ENCODE results near the gene PLA2G4E.
A peak's percentile ranks its signal among the peaks of the same experiment; 100 is the strongest.

PLA2G4E gene

DNA sequence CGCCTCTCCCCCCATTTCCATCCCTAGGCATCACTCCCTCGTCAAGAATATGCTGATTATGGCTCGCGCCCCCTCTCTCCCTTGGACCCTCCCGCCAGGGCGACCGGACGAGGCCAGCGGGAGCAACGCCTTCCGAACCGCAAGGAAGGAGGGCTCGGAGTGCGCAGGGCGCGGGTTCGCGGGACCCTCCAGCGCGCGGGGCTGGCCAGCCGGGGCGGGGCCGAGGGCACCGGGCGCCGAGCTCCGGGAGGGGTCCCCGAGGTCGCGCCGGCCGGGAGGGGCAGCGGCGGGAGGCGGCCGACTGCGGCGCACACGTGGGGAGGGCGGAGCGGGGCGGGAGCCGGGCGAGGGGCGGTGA lies 49.0 kb downstream of the PLA2G4E start:
- H3K27ac ChIP-seq, result peak overlapping the region; percentile 77

GRCh38 chr15:41971089-41971894 lies 49.5 kb downstream of the PLA2G4E start:
- peak overlapping the region; percentile 77 for H3K27ac ChIP-seq
- TF ChIP-seq, protein P1, sequence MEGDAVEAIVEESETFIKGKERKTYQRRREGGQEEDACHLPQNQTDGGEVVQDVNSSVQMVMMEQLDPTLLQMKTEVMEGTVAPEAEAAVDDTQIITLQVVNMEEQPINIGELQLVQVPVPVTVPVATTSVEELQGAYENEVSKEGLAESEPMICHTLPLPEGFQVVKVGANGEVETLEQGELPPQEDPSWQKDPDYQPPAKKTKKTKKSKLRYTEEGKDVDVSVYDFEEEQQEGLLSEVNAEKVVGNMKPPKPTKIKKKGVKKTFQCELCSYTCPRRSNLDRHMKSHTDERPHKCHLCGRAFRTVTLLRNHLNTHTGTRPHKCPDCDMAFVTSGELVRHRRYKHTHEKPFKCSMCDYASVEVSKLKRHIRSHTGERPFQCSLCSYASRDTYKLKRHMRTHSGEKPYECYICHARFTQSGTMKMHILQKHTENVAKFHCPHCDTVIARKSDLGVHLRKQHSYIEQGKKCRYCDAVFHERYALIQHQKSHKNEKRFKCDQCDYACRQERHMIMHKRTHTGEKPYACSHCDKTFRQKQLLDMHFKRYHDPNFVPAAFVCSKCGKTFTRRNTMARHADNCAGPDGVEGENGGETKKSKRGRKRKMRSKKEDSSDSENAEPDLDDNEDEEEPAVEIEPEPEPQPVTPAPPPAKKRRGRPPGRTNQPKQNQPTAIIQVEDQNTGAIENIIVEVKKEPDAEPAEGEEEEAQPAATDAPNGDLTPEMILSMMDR (IDR thresholded peaks at IDR 0.05), result no peak
- TF ChIP-seq ZFX (IDR thresholded peaks at IDR 0.05; ENCODE audit: borderline replicate concordance), result no peak

More for the DNA sequence above, 49.0 kb downstream of the PLA2G4E start:
- TF ChIP-seq, protein P1 (IDR thresholded peaks at IDR 0.05), result no peak
- no peak for TF ChIP-seq ZFX (IDR thresholded peaks at IDR 0.05; ENCODE audit: borderline replicate concordance)

GRCh38 chr15:41970456-41970855 lies 50.4 kb downstream of the PLA2G4E start:
- no peak for TF ChIP-seq ZFX (IDR thresholded peaks at IDR 0.05; ENCODE audit: borderline replicate concordance)
- TF ChIP-seq, protein P1 (IDR thresholded peaks at IDR 0.05), result no peak
- H3K27ac ChIP-seq, result no peak overlapping the region

GRCh38 chr15:41969851-41970431 lies 50.9 kb downstream of the PLA2G4E start:
- H3K27ac ChIP-seq, result no peak overlapping the region

DNA sequence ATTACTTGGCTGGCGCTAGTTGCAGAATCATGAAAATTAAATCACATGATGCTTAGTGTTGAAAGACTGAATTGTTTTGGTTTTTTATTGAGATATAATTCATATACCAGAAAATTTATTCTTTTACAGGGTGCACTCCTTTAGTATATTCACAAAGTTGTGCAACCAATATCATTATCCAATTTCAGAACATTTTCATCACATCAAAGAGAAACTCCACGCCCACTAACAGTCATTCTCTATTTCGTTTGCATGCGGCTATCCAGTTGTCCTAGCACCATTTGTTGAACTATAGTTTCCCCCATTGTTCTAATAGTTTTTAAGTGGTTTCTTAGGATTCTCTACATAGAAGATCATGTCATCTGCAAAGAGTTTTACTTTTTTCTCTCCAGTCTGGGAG lies 52.1 kb downstream of the PLA2G4E start:
- TF ChIP-seq, protein P1 (IDR thresholded peaks at IDR 0.05), result no peak
- TF ChIP-seq ZFX (IDR thresholded peaks at IDR 0.05; ENCODE audit: borderline replicate concordance), result no peak
- H3K27ac ChIP-seq, result no peak overlapping the region

More at GRCh38 chr15:41969851-41970431, 50.9 kb downstream of the PLA2G4E start:
- no peak for TF ChIP-seq ZFX (IDR thresholded peaks at IDR 0.05; ENCODE audit: borderline replicate concordance)
- TF ChIP-seq, protein P1 (IDR thresholded peaks at IDR 0.05), result no peak

GRCh38 chr15:41967506-41968206 lies 53.2 kb downstream of the PLA2G4E start:
- TF ChIP-seq, protein P1 (IDR thresholded peaks at IDR 0.05), result no peak
- no peak for TF ChIP-seq ZFX (IDR thresholded peaks at IDR 0.05; ENCODE audit: borderline replicate concordance)
- no peak overlapping the region for H3K27ac ChIP-seq

Data from 22Rv1 (cell line).